Astrocyte (in vitro differentiated cells and primary cell): ENCODE data around the gene DNAH11. TPM values are rescaled to one million over a fixed set of nuclear protein-coding genes. Genes with fewer than 3 reads are reported as not detected.

Experiments
- DNase-seq: peaks from one replicate; pipeline ENCODE4 v3.0.0-alpha.2; 2010; ENCODE audit warnings: low read depth
- FAIRE-seq: peaks from 2 replicates; lab custom pipeline; 2011; peaks lifted over from hg19 to GRCh38; lab: Jason Lieb, UNC
- H2AFZ ChIP-seq: 2 replicates; pipeline ENCODE4 v1.6.0; 2012; ENCODE audit warnings: low read depth, low read length, inconsistent platforms
- H3K27ac ChIP-seq: 2 replicates; pipeline ENCODE4 v1.5.1; 2011; ENCODE audit warnings: low read depth, low read length, inconsistent platforms
- H3K27me3 ChIP-seq: 2 replicates; pipeline ENCODE4 v1.6.0; 2011; ENCODE audit warnings: low read length, inconsistent platforms; ENCODE audit not compliant: insufficient read depth
- H3K36me3 ChIP-seq: 2 replicates; pipeline ENCODE4 v1.5.1; 2011; ENCODE audit warnings: low read length, inconsistent platforms; ENCODE audit not compliant: insufficient read depth
- H3K4me1 ChIP-seq: 2 replicates; pipeline ENCODE4 v1.5.1; 2011; ENCODE audit warnings: low read length, inconsistent platforms; ENCODE audit not compliant: insufficient read depth
- H3K4me2 ChIP-seq: 2 replicates; pipeline ENCODE4 v1.6.0; 2012; ENCODE audit warnings: low read length, inconsistent platforms
- H3K4me3 ChIP-seq: 2 replicates; pipeline ENCODE4 v1.5.1; 2011; ENCODE audit warnings: low read depth, mild to moderate bottlenecking, low read length, inconsistent platforms; ENCODE audit not compliant: insufficient read depth
- H3K79me2 ChIP-seq: 2 replicates; pipeline ENCODE4 v1.6.0; 2012; ENCODE audit warnings: mild to moderate bottlenecking, low read length, inconsistent platforms; ENCODE audit not compliant: insufficient read depth
- H3K9ac ChIP-seq: 2 replicates; pipeline ENCODE4 v1.6.0; 2012; ENCODE audit warnings: mild to moderate bottlenecking, low read length, inconsistent platforms
- H3K9me3 ChIP-seq: 2 replicates; pipeline ENCODE4 v1.5.1; 2012; ENCODE audit warnings: low read depth, mild to moderate bottlenecking, low read length, inconsistent platforms; ENCODE audit not compliant: insufficient read depth
- H4K20me1 ChIP-seq: 2 replicates; pipeline ENCODE4 v1.6.0; 2012; ENCODE audit warnings: low read length, inconsistent platforms; ENCODE audit not compliant: insufficient read depth
- H3K27ac Mint-ChIP-seq: one replicate; pipeline ENCODE4 v1.8.0; 2021; ENCODE audit warnings: mild to moderate bottlenecking, mixed read lengths; ENCODE audit not compliant: unreplicated experiment
- H3K27me3 Mint-ChIP-seq: one replicate; pipeline ENCODE4 v1.8.0; 2021; ENCODE audit warnings: low read depth, mixed read lengths; ENCODE audit not compliant: unreplicated experiment
- H3K36me3 Mint-ChIP-seq: one replicate; pipeline ENCODE4 v1.8.0; 2021; ENCODE audit warnings: low read depth, mixed read lengths; ENCODE audit not compliant: unreplicated experiment
- H3K4me1 Mint-ChIP-seq: one replicate; pipeline ENCODE4 v1.8.0; 2021; ENCODE audit warnings: low read depth, mixed read lengths; ENCODE audit not compliant: unreplicated experiment
- H3K4me3 Mint-ChIP-seq: one replicate; pipeline ENCODE4 v1.8.0; 2021; ENCODE audit warnings: mild to moderate bottlenecking, moderate library complexity, mixed read lengths; ENCODE audit not compliant: unreplicated experiment
- H3K9me3 Mint-ChIP-seq: one replicate; pipeline ENCODE4 v1.8.0; 2021; ENCODE audit warnings: mild to moderate bottlenecking, mixed read lengths; ENCODE audit not compliant: unreplicated experiment
- EZH2 ChIP-seq: IDR thresholded peaks from 2 replicates; pipeline ENCODE4 v1.6.1; 2012; ENCODE audit warnings: mild to moderate bottlenecking, low read length, inconsistent platforms; ENCODE audit not compliant: insufficient read depth
- total RNA-seq: library from RNA; stranded (reverse); gene quantifications from 2 replicates; pipeline ENCODE4 v1.2.1, GENCODE V29; 2021
- TF ChIP-seq, protein P1 (sequence below): IDR thresholded peaks from 2 replicates; pipeline ENCODE4 v1.5.1; 2011; ENCODE audit warnings: low read depth, mild to moderate bottlenecking, inconsistent platforms, low read length, moderate library complexity; ENCODE audit not compliant: insufficient read depth

The DNAH11 gene
- total RNA-seq, 1 donor from 2014 or later, result 0.43 TPM

GRCh38 chr7:21948364-21948763, 405.5 kb downstream of the DNAH11 start:
- Histone ChIP-seq H3K9ac (no peak overlapping the region), H3K4me3 (no peak overlapping the region), H3K4me2 (no peak overlapping the region), H3K27ac (no peak overlapping the region), H2AFZ (no peak overlapping the region), H3K27me3 (peaks cover 2% of the 10 kb centered on the region), H3K36me3 (no peaks in the 10 kb centered on the region), H4K20me1 (peaks cover 2% of the 10 kb centered on the region), H3K9me3 (no peaks in the 10 kb centered on the region), H3K79me2 (no peaks in the 10 kb centered on the region), H3K4me1 (peaks cover 14% of the 10 kb centered on the region)
- H3K9me3 Mint-ChIP-seq, result no peaks in the 10 kb centered on the region
- H3K27ac Mint-ChIP-seq, result no peak overlapping the region
- FAIRE-seq (no peak), DNase-seq (no peak)
- no peaks in the 10 kb centered on the region for H3K36me3 Mint-ChIP-seq
- H3K4me3 Mint-ChIP-seq, result no peak overlapping the region
- peaks cover 7% of the 10 kb centered on the region for H3K27me3 Mint-ChIP-seq
- TF ChIP-seq, protein P1, sequence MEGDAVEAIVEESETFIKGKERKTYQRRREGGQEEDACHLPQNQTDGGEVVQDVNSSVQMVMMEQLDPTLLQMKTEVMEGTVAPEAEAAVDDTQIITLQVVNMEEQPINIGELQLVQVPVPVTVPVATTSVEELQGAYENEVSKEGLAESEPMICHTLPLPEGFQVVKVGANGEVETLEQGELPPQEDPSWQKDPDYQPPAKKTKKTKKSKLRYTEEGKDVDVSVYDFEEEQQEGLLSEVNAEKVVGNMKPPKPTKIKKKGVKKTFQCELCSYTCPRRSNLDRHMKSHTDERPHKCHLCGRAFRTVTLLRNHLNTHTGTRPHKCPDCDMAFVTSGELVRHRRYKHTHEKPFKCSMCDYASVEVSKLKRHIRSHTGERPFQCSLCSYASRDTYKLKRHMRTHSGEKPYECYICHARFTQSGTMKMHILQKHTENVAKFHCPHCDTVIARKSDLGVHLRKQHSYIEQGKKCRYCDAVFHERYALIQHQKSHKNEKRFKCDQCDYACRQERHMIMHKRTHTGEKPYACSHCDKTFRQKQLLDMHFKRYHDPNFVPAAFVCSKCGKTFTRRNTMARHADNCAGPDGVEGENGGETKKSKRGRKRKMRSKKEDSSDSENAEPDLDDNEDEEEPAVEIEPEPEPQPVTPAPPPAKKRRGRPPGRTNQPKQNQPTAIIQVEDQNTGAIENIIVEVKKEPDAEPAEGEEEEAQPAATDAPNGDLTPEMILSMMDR, result no peak
- no peak for TF ChIP-seq EZH2
- peaks cover 13% of the 10 kb centered on the region for H3K4me1 Mint-ChIP-seq

GRCh38 chr7:21948887-21949540, 406.2 kb downstream of the DNAH11 start:
- FAIRE-seq, result no peak
- H3K27ac Mint-ChIP-seq, result no peak overlapping the region
- H3K4me3 ChIP-seq, result no peak overlapping the region
- H3K36me3 Mint-ChIP-seq, result no peaks in the 10 kb centered on the region
- peaks cover 14% of the 10 kb centered on the region for H3K4me1 ChIP-seq
- TF ChIP-seq, protein P1, result no peak
- TF ChIP-seq EZH2, result no peak
- H3K27me3 Mint-ChIP-seq, result peaks cover 7% of the 10 kb centered on the region
- H3K27ac ChIP-seq, result no peak overlapping the region
- no peaks in the 10 kb centered on the region for H3K36me3 ChIP-seq
- H3K79me2 ChIP-seq, result no peaks in the 10 kb centered on the region
- H3K9me3 ChIP-seq, result no peaks in the 10 kb centered on the region
- H3K9ac ChIP-seq, result no peak overlapping the region
- peaks cover 2% of the 10 kb centered on the region for H3K27me3 ChIP-seq
- peaks cover 7% of the 10 kb centered on the region for H3K4me1 Mint-ChIP-seq
- H3K9me3 Mint-ChIP-seq, result no peaks in the 10 kb centered on the region
- no peak overlapping the region for H2AFZ ChIP-seq
- no peak overlapping the region for H3K4me2 ChIP-seq
- DNase-seq, result no peak
- H4K20me1 ChIP-seq, result no peaks in the 10 kb centered on the region
- no peak overlapping the region for H3K4me3 Mint-ChIP-seq

Other genes starting within 250 kb of the DNAH11 start
- gene SP4, start 115.0 kb upstream of the DNAH11 start, total RNA-seq, result 3.8 and 3.9 TPM in 2 replicates